T47D (cell line): ENCODE results near the gene KCTD7.
"Not testable (repeated sequence)": the region's sequence is repeated elsewhere in the genome, so short reads cannot be mapped to it uniquely, and the experiment has no call there.

Source experiments
- DNase-seq, 2 experiments: peaks; one replicate each; pipeline versions ENCODE4 v3.0.0 to v3.0.0-alpha.2; 2011 to 2012; ENCODE audit warnings: low read depth in 1 of 2, low spot score in 1 of 2
- JUND ChIP-seq: IDR thresholded peaks from 2 replicates; pipeline ENCODE4 v1.6.1; 2012; ENCODE audit warnings: low read depth
- in situ Hi-C: cut with HindIII; loops from 2 replicates; pipeline ENCODE4 v1.10.0; 2016; ENCODE audit warnings: low sequenced_read_pairs, low pct_unique_long_range_greater_than_20kb

Gene KCTD7

GRCh38 chr7:66629222-66630062 lies 761 bp downstream of the KCTD7 start:
- in situ Hi-C loops: no loop called here
- no peak for DNase-seq
- no peak for TF ChIP-seq JUND

GRCh38 chr7:66630531-66630930 lies 1.9 kb downstream of the KCTD7 start:
- in situ Hi-C loops: no loop called here
- no peak for DNase-seq

GRCh38 chr7:66631471-66631870 lies 2.8 kb downstream of the KCTD7 start:
- no peak for DNase-seq
- TF ChIP-seq JUND: no peak
- in situ Hi-C loops: no loop called here

More at GRCh38 chr7:66630531-66630930, 1.9 kb downstream of the KCTD7 start:
- no peak for TF ChIP-seq JUND

- in situ Hi-C loops: no loop called here
- TF ChIP-seq JUND: no peak
- no peak for DNase-seq
Observed at GRCh38 chr7:66634816-66635215, 6.1 kb downstream of the KCTD7 start.

GRCh38 chr7:66635322-66635981 lies 6.8 kb downstream of the KCTD7 start:
- DNase-seq, in situ Hi-C loops: not testable (repeated sequence)

GRCh38 chr7:66635982-66636546 lies 7.4 kb downstream of the KCTD7 start:
- DNase-seq, in situ Hi-C loops: not testable (repeated sequence)

GRCh38 chr7:66638309-66639099 lies 9.8 kb downstream of the KCTD7 start:
- no peak for TF ChIP-seq JUND
- in situ Hi-C loops: no loop called here
- DNase-seq: no peak

GRCh38 chr7:66639773-66640172 lies 11.1 kb downstream of the KCTD7 start:
- DNase-seq: no peak
- in situ Hi-C loops: no loop called here
- TF ChIP-seq JUND: no peak

- TF ChIP-seq JUND: no peak
- DNase-seq: no peak
- in situ Hi-C loops: no loop called here
Observed at GRCh38 chr7:66640802-66641525, 12.3 kb downstream of the KCTD7 start.

GRCh38 chr7:66641526-66641871 lies 12.8 kb downstream of the KCTD7 start:
- in situ Hi-C loops: no loop called here
- TF ChIP-seq JUND: no peak
- no peak for DNase-seq

GRCh38 chr7:66642186-66642585 lies 13.5 kb downstream of the KCTD7 start:
- TF ChIP-seq JUND: no peak
- in situ Hi-C loops: no loop called here
- no peak for DNase-seq

- DNase-seq: no peak
- in situ Hi-C loops: no loop called here
- no peak for TF ChIP-seq JUND
Observed at GRCh38 chr7:66642932-66643331, 14.3 kb downstream of the KCTD7 start.
